ENCODE data around the gene TMEM270. TPM values are rescaled to one million over a fixed set of nuclear protein-coding genes. Genes with fewer than 3 reads are reported as not detected.
"Not testable (repeated sequence)": the region's sequence is repeated elsewhere in the genome, so short reads cannot be mapped to it uniquely, and the experiment has no call there.

TMEM270 gene, protein sequence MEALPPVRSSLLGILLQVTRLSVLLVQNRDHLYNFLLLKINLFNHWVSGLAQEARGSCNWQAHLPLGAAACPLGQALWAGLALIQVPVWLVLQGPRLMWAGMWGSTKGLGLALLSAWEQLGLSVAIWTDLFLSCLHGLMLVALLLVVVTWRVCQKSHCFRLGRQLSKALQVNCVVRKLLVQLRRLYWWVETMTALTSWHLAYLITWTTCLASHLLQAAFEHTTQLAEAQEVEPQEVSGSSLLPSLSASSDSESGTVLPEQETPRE
- not detected in 2 replicates for total RNA-seq

DNA sequence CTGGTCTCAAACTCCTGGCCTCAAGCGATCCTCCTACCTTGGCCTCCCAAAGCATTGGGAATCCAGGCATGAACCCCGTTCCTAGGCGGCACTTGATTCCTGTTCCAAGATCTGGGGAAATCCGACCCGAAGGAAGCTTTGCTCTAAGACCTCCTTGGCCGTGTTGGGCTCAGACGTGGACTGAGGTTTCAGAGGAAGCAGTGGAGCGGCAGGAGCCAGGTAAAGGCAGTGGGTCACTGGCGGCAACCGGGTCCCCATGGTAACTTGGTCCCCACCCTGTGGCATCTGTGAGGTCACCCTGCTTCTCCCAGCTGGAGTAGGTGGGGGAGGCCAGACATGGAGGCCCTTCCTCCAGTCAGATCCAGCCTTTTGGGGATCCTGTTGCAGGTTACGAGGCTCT lies at the start of gene TMEM270:
TMEM270 (plus strand) TSS at position 301 of the 400 bp plus-strand sequence; CDS start at position 337, 36 bp downstream.
- no peak for DNase-seq (ENCODE audit: low read depth in 2 of 2)

DNA sequence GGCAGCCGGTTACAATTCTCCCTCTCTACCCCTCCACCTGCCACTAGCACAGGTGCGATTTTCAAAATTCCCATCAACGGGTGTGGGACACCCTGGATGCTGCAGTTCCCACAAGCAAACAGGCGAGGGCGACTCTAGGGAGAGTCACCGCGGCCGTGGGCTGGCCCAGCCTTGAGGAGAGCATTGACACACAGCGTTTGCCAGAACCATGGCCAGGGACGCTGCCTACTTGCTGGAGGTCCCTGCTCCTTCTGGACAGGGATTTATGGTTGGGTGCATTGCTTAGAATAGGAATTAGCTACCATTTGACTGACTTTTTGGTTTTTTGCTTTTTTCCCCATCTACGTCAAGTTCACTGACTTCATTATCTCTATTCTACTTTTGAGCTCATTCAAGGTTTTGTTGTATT lies 49.2 kb upstream of the TMEM270 start:
- peak; percentile 65 to 67 for DNase-seq (ENCODE audit: low read depth in 2 of 2)

DNA sequence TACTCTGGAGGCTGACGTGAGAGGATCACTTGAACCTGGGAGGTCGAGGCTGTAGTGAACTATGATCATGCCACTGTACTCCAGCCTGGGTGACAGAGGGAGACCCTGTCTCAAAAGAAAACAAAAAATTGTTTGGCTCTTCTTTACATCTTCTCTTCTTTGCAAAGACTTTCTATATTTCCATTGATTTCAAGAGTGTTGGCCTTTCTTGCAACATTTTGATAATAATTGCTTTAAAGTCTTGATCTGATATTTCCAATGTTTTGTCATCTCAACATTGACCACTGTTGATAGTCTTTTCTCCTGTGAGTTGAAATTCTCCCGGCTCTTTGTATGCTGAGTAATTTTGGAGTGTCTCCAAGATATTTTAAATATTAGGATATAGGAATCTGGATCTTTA lies 48.0 kb upstream of the TMEM270 start:
- DNase-seq (ENCODE audit: low read depth in 2 of 2): no peak

DNA sequence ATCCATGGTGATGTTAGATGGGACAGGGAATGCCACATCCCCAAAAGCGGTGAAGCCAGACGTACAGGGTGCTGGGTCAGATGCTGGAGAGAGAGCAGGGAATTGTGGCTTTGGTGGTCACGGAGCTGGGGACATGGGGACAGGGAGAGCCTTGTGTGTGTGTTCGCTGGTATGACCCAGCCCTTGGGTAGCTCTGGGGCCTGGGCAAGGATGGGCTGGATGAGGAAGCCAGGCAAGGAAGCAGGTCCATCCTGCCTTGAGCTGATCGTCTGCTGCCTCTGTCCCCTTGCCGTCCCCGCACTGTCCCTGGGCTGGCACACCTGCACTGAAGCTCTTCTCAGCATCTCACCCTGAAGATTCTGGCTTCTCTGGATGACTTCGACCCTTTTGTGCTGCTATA lies 45.5 kb upstream of the TMEM270 start:
- no peak for DNase-seq (ENCODE audit: low read depth in 2 of 2)

DNA sequence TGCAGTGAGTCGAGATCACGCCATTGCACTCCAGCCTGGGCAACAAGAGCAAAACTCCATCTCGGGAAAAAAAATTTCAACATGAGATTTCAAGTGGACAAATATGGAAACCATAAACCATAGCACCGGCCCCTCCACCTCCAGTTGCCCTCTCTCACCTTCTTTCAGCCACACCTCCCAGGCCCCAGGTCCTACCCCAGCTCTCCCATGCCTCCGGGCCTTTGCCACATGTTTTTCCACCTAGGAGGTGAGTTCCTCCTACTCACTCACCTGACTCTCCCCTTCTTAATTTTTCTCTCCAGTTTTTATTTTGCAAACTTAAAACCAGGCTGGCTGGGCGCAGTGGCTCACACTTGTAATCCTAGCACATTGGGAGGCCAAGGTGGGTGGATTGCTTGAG lies 43.8 kb upstream of the TMEM270 start:
- no peak for DNase-seq (ENCODE audit: low read depth in 2 of 2)

DNA sequence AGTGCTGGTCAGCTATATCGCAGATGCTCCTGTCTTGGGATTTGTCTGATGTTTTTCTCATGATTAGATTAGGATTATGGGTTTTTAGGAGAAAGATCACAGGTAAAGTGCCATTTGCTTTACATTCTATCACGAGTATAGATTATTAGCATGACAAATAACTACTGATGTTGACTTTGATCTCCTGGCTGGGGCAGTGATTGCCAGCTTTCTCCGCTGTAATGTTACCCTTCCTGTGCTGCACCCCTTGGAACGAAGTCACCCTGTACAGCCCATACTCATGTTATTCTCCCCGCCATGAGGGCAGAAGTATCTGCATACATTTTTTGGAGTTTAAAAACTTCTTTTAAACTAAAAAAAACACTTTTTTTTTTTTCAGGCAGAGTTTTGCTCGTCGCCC lies 40.9 kb upstream of the TMEM270 start:
- no peak for DNase-seq (ENCODE audit: low read depth in 2 of 2)

DNA sequence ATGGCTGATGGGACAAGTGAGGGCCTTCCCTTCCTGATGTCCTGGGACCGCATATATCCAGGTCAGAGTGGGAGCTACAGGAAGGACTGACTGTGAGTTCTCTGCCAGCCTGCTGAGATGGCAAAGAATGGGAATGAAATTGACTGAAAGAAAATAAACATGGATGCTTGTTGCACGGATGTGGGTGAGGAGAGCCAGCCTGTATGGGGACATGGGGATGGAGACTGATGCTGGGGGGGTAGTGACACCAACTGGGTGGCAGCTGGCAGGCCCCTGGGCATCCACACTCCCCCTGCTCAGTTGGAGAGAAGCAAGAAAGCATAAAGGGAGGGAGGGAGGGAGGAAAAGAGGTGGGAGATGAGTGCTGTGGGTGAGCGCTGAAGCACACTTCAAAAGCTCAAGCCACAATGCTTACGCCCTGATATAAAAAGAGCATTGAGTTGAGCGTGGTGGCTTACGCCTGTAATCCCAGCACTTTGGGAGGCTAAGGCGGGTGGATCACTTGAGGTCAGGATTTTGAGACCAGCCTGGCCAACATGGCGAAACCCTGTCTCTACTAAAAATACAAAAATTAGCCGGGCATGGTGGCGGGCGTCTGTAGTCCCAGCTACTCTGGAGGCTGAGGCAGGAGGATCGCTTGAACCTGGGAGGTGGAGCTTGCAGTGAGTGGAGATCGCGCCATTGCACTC lies 39.2 kb upstream of the TMEM270 start:
- not testable (repeated sequence) for DNase-seq (ENCODE audit: low read depth in 2 of 2)

DNA sequence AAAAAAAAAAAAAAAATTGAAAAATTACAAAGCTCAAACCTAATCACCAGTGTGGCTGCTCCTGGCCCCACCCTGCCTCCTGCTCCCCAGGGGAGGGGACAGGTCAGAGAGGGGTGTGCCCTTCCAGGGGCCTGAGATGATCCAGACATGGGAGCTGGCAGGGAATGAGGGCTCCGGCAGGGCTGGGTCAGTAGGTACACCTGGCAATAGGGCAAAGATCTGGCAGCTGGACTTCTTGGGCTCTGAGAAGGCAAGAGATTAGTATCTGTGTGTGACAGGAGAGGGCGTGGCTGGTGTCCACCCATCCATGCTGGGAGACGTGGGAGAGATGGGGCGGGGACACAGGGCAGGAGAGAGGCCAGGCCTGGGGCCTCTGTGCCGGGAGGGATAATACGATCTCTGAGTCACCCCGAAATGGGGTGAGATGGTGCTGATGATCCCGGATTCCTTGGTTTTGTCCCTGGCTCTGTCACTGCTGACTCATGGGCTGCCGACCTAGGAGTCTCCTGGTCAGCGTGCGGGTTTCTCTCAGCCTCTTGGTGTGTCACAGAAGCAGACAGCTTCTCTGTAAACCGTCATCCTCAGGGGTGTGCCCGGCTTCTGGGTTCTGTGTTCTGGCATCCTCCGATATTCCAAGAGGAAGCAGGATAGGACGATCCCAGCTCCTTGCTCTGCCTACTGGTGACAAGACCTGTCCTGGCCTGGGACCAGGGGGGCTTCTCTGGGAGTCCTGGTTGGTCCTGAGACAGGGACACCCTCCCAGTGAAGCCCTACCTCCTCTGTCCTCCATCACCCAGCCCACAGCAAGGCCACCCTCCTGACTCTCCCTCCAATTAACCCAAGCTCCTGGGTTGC lies 38.4 kb upstream of the TMEM270 start:
- peak in 1 of 2 donors; percentile 76 for DNase-seq (ENCODE audit: low read depth in 2 of 2)

DNA sequence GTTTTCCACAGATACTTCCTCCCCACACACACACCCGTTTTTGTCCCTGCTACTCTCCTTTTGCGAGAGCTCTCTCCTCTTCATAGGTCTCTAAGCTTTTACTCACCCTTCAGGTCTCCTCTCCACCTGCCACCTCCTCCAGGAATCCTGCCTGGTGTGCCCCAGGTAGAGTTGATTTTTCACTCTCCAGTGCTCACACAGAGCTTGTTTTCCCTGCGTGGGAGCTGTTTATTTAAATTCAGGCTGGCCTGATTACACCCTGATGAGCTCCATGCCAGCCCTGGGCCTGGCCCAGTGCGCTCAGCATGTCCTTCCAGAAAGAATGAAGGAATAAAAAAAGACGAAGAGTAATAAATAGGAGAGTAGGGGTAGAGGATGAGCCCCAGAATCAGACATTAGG lies 37.7 kb upstream of the TMEM270 start:
- no peak for DNase-seq (ENCODE audit: low read depth in 2 of 2)

DNA sequence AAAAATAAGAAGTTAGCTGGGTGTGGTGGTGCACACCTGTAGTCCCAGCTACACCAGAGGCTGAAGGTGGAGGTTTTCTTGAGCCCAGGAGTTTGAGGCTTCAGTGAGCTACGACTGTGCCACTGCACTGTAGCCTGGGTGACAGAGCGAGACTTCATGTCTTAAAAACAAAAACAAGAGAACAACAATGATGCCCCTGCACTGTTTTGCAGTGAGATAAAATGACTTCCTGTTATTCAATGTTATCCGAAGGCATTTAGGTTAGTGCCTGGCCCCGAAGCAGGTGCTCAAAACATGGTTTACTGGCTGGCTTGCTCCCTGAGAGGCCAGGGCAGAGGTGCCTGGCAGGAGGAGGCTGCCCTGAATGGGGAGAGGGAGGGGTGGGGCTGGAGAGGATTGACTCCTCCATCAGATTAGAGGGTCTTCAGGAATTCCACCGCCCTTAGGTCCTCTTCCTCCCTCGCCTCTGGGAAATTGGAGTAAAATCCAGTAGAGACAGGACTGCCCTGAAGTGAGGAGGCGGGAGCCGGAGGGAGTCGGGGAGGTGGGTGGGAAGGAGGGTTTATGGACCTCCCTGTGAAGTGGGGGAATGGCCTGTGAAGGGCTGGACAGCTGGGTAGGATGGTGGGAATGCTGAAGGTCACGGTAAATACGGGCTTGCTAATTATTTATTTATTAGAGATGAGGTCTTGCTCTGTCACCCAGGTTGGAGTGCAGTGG lies 36.9 kb upstream of the TMEM270 start:
- no peak for DNase-seq (ENCODE audit: low read depth in 2 of 2)

DNA sequence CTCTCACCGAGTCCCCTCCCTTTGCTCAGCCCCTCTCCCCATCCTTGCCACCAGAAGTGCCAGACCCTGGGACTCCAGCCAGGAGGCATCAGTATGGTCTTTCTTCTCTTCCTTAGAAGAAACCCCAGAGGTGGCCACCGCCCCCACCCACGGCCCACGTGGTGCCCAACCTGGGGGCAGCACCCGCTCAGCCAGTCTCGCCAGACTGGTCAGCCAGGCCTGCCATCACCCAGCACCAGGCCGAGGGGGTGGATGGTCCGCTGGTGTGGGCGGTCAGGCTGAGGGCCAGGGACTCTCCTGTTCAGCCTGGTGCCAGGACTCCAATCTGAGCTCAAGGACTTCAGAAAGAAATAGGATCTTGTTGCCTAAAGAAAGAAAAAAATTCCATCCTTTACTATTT lies 36.0 kb upstream of the TMEM270 start:
- no peak for DNase-seq (ENCODE audit: low read depth in 2 of 2)

DNA sequence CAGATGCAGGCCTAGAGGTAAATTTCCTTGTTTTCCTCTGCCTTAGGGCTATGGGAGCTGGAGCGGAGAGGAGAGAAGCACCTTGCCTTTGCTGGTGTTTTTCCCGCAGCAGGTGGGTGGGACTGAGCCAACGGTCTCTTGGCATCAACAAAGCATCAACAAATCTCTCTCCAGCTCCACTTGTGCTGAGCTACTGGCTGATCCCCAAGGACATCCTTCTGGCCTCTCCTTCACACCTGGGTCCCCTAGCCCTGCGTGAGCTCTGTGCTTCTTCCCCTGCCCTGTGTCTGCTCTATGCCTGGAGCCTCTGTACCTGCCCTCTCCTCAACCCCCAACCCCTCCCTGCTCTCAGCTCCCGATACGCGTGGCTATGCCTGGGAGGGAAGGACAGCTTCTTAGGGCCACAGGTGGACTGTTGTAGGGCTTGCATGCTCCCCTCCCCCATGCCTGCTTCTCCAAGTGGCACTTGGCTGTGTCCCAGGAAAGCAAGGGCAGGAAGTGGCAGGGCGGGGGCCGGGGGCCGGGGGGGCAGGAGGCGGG lies 33.3 kb upstream of the TMEM270 start:
- peak in 1 of 2 donors; percentile 26 for DNase-seq (ENCODE audit: low read depth in 2 of 2)

DNA sequence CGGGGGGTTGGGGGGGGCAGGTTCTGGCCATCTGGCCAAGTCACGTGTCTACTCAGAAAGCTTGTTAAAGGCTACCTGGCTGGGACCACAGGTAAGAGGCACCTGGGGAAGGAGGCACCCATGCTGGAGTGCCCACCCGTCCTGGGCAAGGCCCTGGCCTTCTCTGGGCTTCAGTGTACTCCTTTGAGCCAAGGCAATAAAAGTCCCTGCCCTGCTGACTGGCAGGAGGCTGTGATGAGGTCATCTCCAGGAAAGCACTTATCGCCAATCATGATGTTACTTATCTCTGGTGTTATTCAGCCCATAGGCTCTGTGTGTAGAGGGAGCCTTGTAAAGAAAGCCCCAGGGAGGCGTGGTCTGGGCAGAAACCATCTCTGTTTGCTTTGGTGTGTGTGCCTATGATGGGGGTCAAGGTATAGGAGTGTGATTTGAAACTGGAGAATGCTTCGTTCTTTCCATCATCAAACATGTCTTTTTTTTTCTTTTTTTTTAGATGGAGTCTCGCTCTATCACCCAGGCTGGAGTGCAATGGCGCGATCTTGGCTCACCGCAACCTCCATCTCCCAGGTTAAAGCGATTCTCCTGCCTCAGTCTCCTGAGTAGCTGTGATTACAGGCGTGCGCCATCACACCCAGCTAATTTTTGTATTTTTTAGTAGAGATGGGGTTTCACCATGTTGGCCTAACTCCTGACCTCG lies 32.7 kb upstream of the TMEM270 start:
- peak; percentile 56 to 69 for DNase-seq (ENCODE audit: low read depth in 2 of 2)

DNA sequence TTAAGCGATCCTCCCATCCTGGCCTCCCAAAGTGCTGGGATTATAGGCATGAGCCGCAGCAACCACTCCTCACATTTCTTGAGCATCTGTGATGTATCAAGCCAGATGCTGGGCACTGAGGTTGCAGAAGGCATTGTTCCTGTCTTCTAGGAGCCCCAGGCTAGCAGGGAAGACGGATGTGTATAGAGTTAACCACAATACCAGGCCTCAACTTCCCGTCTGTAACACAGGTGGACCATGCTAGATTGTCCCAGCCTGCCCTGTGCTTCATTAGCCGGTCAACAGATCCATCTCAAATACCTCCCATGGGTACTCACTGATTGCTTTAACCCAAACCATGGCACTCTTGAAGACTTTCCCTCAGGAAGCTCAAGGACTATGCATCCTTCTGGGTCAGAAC lies 32.0 kb upstream of the TMEM270 start:
- no peak for DNase-seq (ENCODE audit: low read depth in 2 of 2)

DNA sequence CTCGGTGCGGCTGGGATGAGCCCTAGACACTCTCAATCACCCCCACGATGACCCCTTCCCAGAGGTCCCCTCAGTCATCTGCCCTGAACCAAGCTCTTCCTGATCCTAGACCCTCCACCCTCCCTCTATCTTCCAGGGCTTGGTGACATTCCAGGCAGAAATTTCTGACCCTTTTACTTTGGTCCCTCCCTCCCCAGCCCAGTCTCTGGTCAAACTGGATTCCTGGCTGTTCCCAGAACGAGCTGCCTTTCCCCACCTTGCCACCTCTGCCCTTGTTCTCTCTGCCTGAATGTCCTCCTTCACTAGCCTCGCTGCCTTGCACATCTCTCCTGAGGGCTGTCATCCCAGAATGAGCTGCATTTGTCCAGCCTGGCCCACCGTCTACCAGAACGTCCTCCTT lies 31.5 kb upstream of the TMEM270 start:
- DNase-seq (ENCODE audit: low read depth in 2 of 2): no peak

DNA sequence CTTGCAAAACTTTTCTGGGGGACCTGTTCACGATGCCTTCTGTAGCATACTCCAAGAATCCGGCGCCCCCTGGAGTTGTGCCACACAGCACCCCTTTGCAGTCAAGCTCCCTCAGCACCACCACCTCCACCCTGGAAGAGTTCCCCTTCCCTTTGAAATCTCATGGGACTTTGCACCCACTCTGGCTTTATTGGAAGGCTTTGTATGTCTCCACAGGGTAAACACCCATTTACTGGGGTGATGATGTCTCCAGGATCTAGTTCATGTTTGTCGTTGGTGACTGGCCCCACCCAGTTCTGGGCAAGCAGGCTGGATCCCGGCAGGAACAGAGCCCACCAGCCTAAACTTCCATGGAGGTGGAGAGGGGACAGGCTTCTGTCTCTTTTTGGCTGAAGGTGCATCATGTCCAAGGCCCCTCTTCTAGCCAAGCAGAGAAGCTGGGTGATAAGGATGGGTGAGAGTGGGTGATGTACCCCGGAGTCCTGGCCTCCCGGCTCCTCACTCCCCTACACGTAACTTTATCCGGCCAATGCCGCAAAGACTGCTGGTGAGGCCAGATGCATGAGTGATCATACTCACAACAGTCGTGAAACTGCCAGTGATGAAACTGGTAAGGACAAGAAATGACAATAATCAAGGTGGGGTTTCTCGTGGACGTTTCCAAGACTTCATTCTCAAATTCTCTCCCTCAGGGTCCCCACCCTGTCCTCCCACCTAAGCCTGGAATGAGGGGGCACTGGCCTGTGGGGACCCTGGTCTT lies 30.9 kb upstream of the TMEM270 start:
- no peak for DNase-seq (ENCODE audit: low read depth in 2 of 2)

DNA sequence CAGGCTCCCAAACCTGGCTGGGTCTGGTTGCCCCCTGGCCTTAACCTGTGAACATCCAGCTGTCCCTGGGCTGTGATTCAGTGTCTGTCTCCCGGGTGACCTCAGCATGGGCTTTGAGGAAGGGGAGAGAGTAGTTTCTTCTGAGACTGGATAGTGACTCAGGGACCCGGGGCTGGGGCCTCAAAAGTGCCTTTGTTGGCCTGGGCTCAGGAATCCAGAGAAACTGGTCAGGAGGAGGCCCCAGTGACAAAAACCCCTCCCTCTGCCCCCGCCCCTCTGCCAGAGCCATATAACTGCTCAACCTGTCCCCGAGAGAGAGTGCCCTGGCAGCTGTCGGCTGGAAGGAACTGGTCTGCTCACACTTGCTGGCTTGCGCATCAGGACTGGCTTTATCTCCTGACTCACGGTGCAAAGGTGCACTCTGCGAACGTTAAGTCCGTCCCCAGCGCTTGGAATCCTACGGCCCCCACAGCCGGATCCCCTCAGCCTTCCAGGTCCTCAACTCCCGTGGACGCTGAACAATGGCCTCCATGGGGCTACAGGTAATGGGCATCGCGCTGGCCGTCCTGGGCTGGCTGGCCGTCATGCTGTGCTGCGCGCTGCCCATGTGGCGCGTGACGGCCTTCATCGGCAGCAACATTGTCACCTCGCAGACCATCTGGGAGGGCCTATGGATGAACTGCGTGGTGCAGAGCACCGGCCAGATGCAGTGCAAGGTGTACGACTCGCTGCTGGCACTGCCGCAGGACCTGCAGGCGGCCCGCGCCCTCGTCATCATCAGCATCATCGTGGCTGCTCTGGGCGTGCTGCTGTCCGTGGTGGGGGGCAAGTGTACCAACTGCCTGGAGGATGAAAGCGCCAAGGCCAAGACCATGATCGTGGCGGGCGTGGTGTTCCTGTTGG lies 30.0 kb upstream of the TMEM270 start, which contains the start of gene CLDN4:
CLDN4 (plus strand) TSS at position 316 of the 903 bp plus-strand sequence; CDS start at position 522, 206 bp downstream.
- DNase-seq (ENCODE audit: low read depth in 2 of 2): no peak

DNA sequence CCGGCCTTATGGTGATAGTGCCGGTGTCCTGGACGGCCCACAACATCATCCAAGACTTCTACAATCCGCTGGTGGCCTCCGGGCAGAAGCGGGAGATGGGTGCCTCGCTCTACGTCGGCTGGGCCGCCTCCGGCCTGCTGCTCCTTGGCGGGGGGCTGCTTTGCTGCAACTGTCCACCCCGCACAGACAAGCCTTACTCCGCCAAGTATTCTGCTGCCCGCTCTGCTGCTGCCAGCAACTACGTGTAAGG lies 29.4 kb upstream of the TMEM270 start:
- DNase-seq (ENCODE audit: low read depth in 2 of 2): no peak
